EH (cell line): ENCODE data around the gene CCDC194.
A peak's percentile ranks its signal among the peaks of the same experiment; 100 is the strongest.
"Not testable (repeated sequence)": the region's sequence is repeated elsewhere in the genome, so short reads cannot be mapped to it uniquely, and the experiment has no call there.

Experiments
- DNase-seq: peaks from one replicate; pipeline ENCODE4 v3.0.0-alpha.2; 2015; ENCODE audit warnings: low read depth

The CCDC194 gene

DNA sequence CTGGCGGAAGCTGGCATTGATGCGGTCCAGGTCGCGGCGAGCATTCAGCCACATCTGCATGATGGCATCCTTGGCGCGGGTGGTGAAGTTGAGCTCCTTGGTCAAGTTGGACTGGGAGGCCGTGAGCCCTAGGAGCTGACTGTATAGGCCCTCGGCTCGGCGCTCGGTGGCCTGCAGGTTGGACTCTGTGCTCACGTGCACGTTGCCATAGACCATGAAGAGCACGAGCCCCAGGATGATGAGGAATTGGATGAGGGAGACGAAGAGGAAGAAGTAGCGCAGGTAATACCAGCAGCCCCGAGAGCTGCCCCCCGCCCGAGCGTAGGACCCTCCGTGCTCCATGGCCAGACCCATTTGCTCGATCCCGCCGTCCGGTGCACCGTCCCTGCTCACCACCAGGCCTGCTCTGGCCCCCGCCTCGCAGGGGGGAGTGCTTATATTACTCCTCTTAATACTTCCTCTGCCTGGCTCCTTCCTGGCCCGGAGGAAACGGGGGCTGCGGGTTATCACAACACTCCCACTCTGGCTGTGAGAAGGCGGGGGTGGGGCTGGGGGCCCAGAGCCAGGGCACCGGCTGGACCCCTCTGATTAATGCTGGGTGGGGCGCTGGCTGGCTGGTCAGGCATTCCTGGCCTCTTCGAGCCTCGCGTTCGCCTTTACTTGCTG lies 16.9 kb downstream of the CCDC194 start, which contains the start of gene PLVAP:
Gene PLVAP, minus strand, starts transcription at position 408 of the 666 bp plus-strand sequence. Its CDS starts 54 bp downstream, at position 354.
- DNase-seq: no peak

- DNase-seq: peak; percentile 37
Observed at GRCh38 chr19:17370026-17370587, 23.9 kb downstream of the CCDC194 start.

DNA sequence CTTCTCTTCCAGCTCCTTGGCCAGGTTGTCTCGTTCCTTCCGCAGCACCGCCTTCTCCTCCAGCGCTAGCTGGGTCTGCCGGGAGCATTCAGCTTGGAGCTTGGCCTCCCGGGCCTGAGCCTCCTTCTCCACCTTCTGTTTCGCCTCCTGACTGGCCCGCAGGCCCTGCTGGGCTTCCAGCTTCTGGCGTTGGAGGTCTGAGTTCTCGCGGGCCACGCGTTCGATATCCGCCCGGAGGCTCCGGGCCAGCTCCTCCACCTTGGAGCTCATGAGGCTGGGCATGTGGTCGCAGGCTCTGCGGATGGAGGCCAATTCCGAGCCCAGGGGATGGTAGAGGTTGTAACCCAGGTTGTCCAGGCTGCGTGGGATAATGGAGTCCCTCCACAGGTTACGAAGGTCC lies 28.6 kb downstream of the CCDC194 start:
- no peak for DNase-seq

- DNase-seq: not testable (repeated sequence)
Observed at GRCh38 chr19:17363852-17364605, 30.0 kb downstream of the CCDC194 start.

- DNase-seq: no peak
Observed at GRCh38 chr19:17359905-17360800, 33.8 kb downstream of the CCDC194 start.

DNA sequence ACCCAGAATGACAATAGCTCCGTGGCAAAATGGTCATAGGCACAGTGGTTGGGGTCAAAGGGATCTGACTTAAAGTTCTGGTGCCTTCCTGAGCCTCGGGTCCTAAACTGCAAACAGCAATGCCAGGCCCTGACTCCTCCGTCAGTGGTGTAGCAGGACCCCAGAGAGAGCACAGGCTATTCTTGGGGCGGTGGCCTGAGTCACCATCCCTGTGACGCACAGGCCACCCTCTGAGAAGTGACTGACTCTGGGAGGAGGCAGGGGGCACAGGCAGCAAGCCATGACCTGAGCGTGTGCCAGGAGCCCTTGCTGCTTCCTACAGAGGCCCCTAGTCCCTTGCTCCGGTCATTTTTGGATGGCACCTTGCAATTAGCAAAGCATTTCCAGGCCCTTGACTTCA lies 35.6 kb downstream of the CCDC194 start:
- DNase-seq: peak; percentile 53

GRCh38 chr19:17357724-17358123 lies 36.3 kb downstream of the CCDC194 start:
- no peak for DNase-seq

DNA sequence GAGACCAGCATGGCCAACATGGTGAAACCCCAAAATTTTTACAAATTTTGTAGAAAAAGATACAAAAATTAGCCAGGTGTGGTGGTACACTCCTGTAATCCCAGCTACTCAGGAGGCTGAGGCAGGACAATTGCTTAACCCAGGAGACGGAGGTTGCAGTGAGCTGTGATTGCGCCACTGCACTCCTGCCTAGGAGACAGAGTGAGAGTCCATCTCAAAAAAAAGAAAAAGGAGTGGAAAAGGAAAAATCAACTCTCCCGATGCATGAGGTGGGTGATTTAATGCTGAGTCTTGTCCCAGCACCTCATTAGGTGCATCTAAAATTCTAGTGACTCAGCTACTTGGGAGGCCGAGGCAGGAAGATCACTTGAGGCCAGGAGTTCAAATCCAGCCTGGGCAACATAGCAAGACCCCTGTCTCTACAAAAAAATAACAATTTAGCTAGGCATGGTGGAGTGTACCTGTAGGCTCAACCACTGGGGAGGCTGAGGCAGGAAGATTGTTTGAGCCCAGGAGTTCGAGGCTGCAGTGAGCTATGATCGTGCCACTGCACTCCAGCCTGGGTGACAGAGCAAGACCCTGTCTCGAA lies 36.8 kb downstream of the CCDC194 start:
- DNase-seq: no peak

DNA sequence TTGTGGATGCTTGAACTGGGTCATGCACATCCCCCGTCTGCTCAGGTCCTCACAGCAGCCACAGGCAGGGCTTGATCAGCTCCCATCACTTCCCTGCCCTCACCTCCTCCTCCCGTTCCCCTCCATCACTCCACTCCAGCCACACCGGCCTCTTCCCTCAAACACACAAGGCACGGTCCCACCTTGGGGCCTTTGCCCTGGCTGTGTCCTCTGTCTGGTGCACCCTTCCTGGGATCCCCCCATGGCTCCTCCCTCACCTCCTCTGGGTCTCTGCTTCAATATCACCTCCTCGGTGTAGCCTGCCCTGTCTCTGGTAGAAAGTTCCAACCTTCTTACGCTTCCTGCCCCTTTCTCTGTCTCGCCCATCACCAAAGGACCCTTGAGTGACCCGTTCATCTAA lies 40.6 kb downstream of the CCDC194 start:
- no peak for DNase-seq

DNA sequence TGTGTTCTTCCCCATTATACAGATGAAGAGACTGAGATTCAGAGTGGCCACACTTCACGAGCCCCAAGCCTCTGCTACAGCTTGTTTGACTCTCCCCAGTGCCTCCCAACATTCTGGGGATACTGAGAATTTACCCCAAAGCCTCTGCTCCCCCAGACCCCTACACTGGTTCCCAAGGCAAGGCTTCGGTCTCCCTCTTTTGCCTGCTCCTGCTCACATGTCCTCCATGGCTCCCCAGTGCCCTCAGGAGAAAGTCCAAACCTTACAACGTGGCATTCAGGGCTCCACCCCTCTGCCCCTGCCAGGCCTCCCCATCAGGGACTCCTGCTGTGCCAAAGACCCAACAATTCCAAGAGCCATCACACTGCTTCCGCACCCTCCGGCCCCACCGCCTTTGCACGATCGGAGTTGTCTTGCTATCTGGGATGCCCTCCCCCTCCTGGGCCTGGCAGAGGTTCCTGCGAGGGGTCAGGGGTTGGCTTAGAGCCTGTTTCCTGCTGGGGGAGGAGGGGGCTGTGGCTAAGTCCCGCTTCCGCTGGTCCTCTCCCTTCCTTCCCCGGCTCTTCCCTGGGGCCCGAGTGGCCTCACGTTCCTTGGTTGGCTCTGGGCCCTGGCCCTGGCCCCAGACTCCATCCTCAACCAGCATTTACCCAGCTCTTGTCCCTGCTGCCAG lies 41.3 kb downstream of the CCDC194 start:
- peak; percentile 11 for DNase-seq

GRCh38 chr19:17351815-17352435 lies 42.1 kb downstream of the CCDC194 start:
- no peak for DNase-seq

DNA sequence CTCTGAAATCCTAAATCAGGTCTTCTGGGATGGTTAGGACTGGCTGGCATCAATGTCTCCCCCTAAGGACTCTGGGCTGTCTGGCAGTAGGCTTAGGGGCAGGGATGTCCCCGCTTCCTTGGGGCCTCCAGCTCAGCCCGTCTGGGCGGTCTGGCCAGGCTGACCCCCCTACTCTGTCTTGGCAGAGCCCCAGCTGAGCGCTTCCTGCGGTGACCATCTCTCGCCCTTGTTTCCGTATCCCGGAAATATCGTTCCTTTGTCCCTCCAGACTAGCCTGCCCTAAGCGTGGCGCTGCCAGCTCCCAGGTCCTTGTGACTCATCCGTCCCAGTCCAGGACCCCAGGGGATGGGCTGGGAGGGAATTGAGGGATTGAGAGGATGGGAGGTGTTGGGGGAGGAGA lies 45.3 kb downstream of the CCDC194 start:
- peak; percentile 75 for DNase-seq

DNA sequence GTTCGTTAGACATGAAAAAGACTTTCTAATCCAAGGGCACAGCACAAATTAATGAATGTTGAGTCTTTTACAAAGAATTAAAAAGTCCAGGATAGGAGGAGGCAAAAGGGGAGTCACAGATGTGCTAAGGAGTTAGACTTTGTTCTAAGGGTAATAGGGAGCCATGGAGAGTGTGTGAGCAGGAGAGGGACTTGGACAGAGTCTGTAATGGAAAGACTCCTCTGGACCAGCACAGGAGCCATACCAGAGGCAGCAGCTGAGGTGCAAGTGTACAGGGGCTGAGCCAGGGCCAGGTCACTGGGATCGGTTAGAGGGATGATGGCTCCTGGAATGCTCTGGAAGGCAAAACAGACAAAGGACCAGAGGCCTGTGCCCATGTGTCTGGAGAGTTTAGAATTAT lies 46.1 kb downstream of the CCDC194 start:
- DNase-seq: no peak

DNA sequence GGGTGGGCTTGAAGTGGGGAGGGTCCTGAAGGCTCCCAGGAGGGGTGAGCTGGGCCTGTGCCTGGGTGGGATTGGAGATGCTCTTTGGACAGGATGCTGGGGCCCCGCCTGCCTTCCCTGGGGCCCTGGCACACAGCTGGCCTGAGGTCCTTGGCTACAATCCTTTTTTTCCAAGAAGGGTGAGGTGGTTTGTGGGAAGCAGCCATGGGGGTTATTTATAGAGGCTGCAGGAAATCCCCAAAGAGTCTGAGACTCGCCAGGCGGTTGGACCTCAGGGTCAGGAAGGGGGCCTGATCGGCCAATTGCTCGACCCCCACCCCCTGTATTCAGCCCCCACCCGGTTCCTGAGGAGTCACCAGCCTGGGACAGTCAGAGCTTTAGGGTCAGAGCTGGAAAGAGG lies 46.6 kb downstream of the CCDC194 start:
- DNase-seq: peak; percentile 35

GRCh38 chr19:17346109-17346671 lies 47.8 kb downstream of the CCDC194 start:
- DNase-seq: peak; percentile 65

DNA sequence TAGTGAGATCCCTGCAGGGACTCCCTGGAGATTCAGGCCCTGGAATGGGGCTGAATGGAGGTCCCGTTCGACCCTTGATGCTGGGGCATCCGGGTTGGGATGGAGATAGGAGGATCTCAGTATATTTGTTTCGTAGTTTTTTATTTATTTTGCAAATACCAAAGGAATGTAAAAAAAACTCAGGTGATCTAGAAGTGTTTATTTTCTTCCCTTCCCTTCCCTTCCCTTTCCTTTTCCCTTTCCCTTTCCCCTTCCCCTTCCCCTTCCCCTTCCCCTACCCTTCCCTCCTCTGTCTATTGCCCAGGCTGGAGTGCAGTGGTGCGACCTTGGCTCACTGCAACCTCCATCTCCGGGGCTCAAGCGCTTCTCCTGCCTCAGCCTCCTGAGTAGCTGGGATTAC lies 52.2 kb downstream of the CCDC194 start:
- DNase-seq: no peak

GRCh38 chr19:17341386-17341785 lies 52.6 kb downstream of the CCDC194 start:
- DNase-seq: no peak

DNA sequence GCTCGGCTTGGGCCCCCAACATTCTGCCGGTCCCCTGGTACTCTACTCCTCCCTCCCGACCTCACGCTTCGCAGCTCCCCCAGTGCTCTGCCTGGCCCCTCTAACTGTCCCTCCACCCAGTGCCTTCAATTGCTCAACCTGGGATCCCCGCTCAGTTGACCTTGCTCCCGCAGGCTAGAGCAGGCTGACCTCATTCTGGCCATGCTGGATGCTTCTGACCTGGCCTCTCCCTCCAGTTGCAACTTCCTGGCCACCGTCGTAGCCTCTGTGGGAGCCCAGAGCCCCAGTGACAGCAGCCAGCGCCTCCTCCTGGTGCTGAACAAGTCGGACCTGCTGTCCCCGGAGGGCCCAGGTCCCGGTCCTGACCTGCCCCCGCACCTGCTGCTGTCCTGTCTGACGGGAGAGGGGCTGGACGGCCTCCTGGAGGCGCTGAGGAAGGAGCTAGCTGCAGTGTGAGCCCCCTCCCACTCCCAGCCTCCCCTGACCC lies 53.1 kb downstream of the CCDC194 start:
- no peak for DNase-seq
